ENCODE measurements around the gene GNA12.

The GNA12 gene

GRCh38 chr7:2843191-2843685, 870 bp downstream of the GNA12 start:
- in situ Hi-C loops (cut with MboI; ENCODE audit: low sequenced_read_pairs): no loop called here

GRCh38 chr7:2841907-2842306, 2.2 kb downstream of the GNA12 start:
- in situ Hi-C loops (cut with MboI; ENCODE audit: low sequenced_read_pairs): no loop called here

DNA sequence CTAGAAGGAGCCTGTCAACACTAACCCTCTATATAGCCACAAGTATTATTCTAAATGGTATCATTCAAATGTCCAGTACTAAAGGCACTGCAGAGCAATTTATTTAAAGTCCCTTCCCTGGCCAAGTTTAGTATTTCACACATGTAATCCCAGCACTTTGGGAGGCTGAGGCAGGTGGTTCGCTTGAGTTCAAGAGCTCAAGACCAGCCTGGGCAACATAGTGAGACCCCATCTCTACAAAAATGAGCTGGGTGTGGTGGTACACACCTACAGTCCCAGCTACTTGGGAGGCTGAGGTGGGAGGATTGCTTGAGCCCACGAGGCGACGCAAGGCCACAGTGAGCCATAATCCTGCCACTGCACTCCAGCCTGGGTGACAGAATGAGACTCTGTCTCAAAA, 3.6 kb downstream of the GNA12 start:
- in situ Hi-C loops (cut with MboI; ENCODE audit: low sequenced_read_pairs): no loop called here

DNA sequence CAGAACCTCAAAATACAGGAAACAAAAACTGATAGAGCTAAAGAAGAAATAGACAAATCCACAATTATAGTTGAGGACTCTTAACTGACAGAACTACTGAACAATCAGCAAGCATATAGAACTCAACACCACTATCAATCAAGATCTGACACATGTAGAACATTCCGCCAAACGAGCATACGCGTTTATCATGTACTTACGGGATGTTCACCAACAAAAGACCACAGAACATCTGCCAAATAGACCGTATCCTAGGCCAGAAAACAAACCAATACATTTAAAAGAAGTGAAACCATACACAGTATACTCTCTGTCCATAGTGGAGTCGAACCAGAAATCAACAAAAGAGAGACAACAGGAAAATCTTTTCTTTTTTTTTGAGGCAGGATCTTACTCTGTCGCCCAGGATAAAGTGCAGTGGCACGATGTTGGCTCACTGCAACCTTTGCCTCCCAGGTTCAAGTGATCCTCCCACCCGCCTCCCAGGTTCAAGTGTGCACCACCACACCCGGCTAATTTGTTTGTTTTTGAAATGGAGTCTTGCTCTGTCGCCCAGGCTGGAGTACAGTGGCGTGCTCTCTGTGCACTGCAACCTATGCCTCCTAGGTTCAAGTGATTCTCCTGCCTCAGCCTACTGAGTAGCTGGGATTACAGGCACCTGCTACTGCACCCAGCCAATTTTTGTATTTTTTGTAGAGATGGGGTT, 5.1 kb downstream of the GNA12 start:
- in situ Hi-C loops (cut with MboI; ENCODE audit: low sequenced_read_pairs): no loop called here

DNA sequence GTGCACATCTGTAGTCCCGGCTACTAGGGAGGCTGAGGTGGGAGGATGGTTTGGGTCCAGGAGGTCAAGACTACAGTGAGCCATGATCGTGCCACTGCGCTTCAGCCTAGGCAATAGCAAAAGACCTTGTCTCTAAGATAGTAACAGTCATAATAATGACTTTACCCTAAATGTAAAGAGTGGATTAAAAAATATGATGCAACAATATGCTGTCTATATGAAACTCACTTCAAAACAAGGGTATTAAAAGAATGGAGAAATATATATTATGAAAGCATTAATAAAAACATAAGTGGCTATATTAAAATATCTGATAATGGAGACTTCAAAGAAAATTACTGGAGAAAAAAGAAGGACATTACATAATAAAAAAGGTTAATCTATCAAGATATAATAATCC, 5.7 kb downstream of the GNA12 start:
- in situ Hi-C loops (cut with MboI; ENCODE audit: low sequenced_read_pairs): no loop called here

- in situ Hi-C loops (cut with MboI; ENCODE audit: low sequenced_read_pairs): no loop called here
These were observed 6.6 kb downstream of the GNA12 start for GRCh38 chr7:2837496-2837895.

- in situ Hi-C loops (cut with MboI; ENCODE audit: low sequenced_read_pairs): no loop called here
These were observed 9.2 kb downstream of the GNA12 start for GRCh38 chr7:2834748-2835441.

- in situ Hi-C loops (cut with MboI; ENCODE audit: low sequenced_read_pairs): no loop called here
These were observed 10.8 kb downstream of the GNA12 start for GRCh38 chr7:2833083-2833910.

- in situ Hi-C loops (cut with MboI; ENCODE audit: low sequenced_read_pairs): no loop called here
These were observed 11.6 kb downstream of the GNA12 start for GRCh38 chr7:2832461-2832860.

GRCh38 chr7:2830609-2831376, 13.3 kb downstream of the GNA12 start:
- in situ Hi-C loops (cut with MboI; ENCODE audit: low sequenced_read_pairs): no loop called here

GRCh38 chr7:2829040-2829439, 15.1 kb downstream of the GNA12 start:
- in situ Hi-C loops (cut with MboI; ENCODE audit: low sequenced_read_pairs): no loop called here

DNA sequence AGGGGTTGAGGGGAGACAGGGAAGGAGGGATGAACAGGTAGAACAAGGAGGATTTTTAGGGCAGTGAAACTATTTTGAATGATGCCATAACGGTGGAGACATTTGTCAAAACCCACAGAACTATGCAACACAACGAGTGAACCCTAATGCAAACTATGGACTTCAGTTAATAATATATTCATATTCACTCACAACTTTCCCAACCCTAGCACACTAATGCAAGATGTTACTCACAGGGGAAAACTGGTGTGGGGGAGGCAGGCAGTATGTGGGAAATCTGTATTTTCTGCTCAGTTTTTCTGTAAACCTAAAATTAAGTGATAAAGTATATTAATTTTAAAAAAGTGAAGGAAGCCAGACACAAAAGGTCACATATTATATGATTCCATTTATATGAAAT, 17.3 kb downstream of the GNA12 start:
- in situ Hi-C loops (cut with MboI; ENCODE audit: low sequenced_read_pairs): no loop called here

- in situ Hi-C loops (cut with MboI; ENCODE audit: low sequenced_read_pairs): no loop called here
These were observed 18.4 kb downstream of the GNA12 start for GRCh38 chr7:2825559-2826227.

DNA sequence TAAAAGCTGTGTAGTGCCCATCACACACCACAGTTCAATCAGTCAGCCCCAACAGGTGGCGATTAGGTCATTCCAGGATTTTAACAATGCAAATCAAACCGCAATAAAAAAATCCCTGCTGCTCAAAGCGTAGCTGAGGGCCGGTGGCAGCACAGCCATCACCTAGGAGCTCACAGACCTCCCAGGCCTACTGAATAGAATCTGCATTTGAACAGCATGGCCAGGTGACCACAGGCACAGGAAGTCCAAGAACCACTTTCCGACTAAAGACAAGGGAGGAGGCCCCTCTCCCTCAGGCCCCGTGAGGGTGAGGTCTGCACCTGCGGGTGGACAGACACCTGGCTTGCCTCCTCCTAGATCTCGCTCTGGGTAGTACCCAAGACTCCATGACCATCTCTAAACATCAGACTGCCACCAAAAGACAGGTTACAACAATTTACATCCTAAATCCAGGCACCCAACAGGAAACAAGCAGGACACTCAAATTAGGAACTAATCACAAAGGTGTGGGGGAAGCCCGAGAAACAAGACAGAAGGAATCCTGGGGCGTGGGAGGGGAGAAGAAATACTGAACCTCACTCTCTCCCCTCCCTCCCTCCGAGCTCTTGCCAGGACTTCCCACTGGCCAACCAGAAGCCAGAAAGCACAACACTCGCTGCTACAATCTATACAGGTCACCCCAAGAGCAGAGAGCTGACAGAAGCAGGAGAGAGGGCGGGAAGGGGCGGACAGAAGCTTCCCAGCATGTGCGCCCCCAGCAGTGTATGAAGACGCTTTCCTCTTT, 19.2 kb downstream of the GNA12 start:
- in situ Hi-C loops (cut with MboI; ENCODE audit: low sequenced_read_pairs): no loop called here

GRCh38 chr7:2824026-2824677, 20.0 kb downstream of the GNA12 start:
- in situ Hi-C loops (cut with MboI; ENCODE audit: low sequenced_read_pairs): no loop called here

DNA sequence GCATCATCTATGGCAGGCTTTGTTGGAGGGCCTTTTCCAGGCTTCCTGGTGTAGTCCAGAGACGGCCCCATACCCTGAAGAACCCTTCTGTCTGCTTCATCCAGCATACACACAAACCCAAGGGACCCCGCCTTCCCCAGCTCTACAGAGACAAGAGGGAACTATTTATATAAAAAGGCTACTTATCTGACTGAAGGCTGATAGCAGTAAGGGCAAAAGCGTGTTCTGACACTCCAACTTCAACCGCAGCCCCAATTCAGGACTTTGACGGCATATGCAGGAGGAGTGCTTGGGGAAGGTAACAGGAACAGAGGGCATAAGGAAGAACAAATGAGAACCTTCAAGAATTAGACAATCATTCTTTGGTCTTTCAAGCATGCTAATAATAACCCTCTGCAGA, 21.0 kb downstream of the GNA12 start:
- in situ Hi-C loops (cut with MboI; ENCODE audit: low sequenced_read_pairs): no loop called here

DNA sequence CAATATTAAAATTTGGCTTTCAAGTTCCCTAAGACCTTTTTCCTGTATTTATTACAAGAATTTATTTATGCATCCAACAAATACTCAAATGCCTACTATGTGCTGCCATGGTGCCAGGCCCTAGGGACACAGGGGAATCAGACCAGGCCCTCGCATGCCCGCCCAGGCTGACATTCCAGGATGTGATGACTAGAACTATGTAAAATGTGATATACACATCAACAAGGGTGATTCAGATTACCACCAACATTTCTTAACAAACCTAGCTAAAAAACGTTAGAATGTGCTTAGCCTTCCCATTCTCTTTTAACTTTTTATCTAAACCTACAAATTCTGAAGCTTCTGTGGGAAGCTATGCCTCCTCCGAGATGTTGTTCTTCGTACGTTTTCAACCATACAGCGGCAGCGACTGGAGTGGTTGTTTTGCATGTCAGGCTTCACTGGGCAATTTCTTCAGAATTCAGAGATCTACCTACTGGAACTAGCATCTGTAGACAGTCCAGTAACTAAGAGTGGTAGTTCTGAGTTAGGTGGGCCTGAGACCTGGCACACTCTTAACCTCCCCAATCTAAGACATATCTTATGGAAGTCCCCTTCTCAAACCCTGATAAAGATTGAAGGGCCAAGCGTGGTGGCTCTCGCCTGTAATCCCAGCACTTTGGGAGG, 22.1 kb downstream of the GNA12 start:
- in situ Hi-C loops (cut with MboI; ENCODE audit: low sequenced_read_pairs): no loop called here

- in situ Hi-C loops (cut with MboI; ENCODE audit: low sequenced_read_pairs): no loop called here
These were observed 22.8 kb downstream of the GNA12 start for GRCh38 chr7:2821161-2821841.

Measured in HL-60/S4 treated with retinoic acid at 250 ng/mL for 4 days and 3 days (cell line).